SH-SY5Y (cell line): ENCODE data around the gene TM4SF4.

ENCODE experiments used
- GATA2 ChIP-seq: IDR thresholded peaks from 2 replicates; pipeline ENCODE4 v1.6.1; 2011; ENCODE audit warnings: mild to moderate bottlenecking, low read depth, low read length
- GATA3 ChIP-seq: IDR thresholded peaks from 2 replicates; pipeline ENCODE4 v1.6.1; 2011; ENCODE audit warnings: low read depth, mild to moderate bottlenecking, low read length, moderate library complexity

DNA sequence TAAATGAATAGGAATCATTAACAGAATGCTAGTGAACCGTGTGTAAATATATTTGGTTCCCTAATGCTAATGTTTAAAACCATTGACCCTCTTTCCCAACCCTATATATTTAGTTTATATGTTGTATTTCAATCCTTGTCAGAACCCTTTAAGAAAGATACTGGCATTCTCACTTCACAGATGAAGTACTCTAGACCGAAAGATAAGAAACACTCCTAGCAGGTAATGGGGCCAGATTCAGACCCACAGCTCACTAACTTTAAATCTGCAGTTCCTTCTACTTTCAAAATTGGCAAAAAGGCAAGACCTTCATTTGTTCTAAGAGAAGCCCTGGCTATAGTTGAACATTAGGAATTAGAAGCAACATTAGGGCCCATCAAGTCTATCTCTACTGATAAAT is 42.3 kb upstream of the TM4SF4 start:
- TF ChIP-seq GATA3 = no peak
- TF ChIP-seq GATA2 = no peak
